H9 (cell line): ENCODE measurements around the gene FAM13A. TPM values are rescaled to one million over a fixed set of nuclear protein-coding genes. Genes with fewer than 3 reads are reported as not detected.
"Not testable (repeated sequence)": the region's sequence is repeated elsewhere in the genome, so short reads cannot be mapped to it uniquely, and the experiment has no call there.

Experiments
- DNase-seq: peaks from one replicate; pipeline ENCODE4 v3.0.0-alpha.2; 2017
- H2AFZ ChIP-seq: one replicate; pipeline ENCODE4 v1.6.1; 2013; ENCODE audit warnings: mild to moderate bottlenecking, low read length, control low read depth, moderate library complexity
- H2AK5ac ChIP-seq: 2 replicates; pipeline ENCODE4 v1.6.1; 2013; ENCODE audit warnings: low read length, control low read depth, mixed read lengths; ENCODE audit not compliant: insufficient read length
- H2BK120ac ChIP-seq: one replicate; pipeline ENCODE4 v1.6.1; 2013; ENCODE audit warnings: low read depth, mild to moderate bottlenecking, low read length, control low read depth, inconsistent platforms; ENCODE audit not compliant: poor library complexity, severe bottlenecking
- H2BK12ac ChIP-seq: 2 replicates; pipeline ENCODE4 v1.6.1; 2013; ENCODE audit warnings: low read length, control low read depth, mixed read lengths, low read depth; ENCODE audit not compliant: insufficient read length
- H2BK15ac ChIP-seq: 2 replicates; pipeline ENCODE4 v1.6.1; 2013; ENCODE audit warnings: low read depth, low read length, control low read depth
- H2BK20ac ChIP-seq: one replicate; pipeline ENCODE4 v1.6.1; 2013; ENCODE audit warnings: low read depth, mild to moderate bottlenecking, low read length, control low read depth, inconsistent platforms; ENCODE audit not compliant: poor library complexity, severe bottlenecking
- H2BK5ac ChIP-seq: 2 replicates; pipeline ENCODE4 v1.6.1; 2013; ENCODE audit warnings: low read length, control low read depth, mixed read lengths; ENCODE audit not compliant: insufficient read length
- H3K14ac ChIP-seq: 2 replicates; pipeline ENCODE4 v1.6.1; 2013; ENCODE audit warnings: low read length, control low read depth; ENCODE audit not compliant: insufficient read depth
- H3K18ac ChIP-seq: 2 replicates; pipeline ENCODE4 v1.6.1; 2013; ENCODE audit warnings: low read depth, mild to moderate bottlenecking, mixed read lengths, low read length, control low read depth; ENCODE audit not compliant: insufficient read length
- H3K23ac ChIP-seq: 2 replicates; pipeline ENCODE4 v1.6.1; 2013; ENCODE audit warnings: low read length, control low read depth, mixed read lengths, low read depth; ENCODE audit not compliant: insufficient read length
- H3K23me2 ChIP-seq: 2 replicates; pipeline ENCODE4 v1.6.1; 2013; ENCODE audit warnings: low read depth, mild to moderate bottlenecking, mixed read lengths, low read length, control low read depth; ENCODE audit not compliant: insufficient read length, poor library complexity, severe bottlenecking
- H3K27ac ChIP-seq: 2 replicates; pipeline ENCODE4 v1.5.1; 2013; ENCODE audit warnings: low read length, control low read depth, mixed read lengths, low read depth; ENCODE audit not compliant: insufficient read length
- H3K27me3 ChIP-seq: 2 replicates; pipeline ENCODE4 v1.6.1; 2013; ENCODE audit warnings: low read length, control low read depth, inconsistent platforms; ENCODE audit not compliant: insufficient read depth
- H3K4ac ChIP-seq: 2 replicates; pipeline ENCODE4 v1.6.1; 2013; ENCODE audit warnings: low read depth, mild to moderate bottlenecking, control low read depth, inconsistent platforms, low read length, moderate library complexity
- H3K4me1 ChIP-seq: 2 replicates; pipeline ENCODE4 v1.6.1; 2013; ENCODE audit warnings: low read length, control low read depth, inconsistent platforms; ENCODE audit not compliant: insufficient read depth
- H3K4me2 ChIP-seq: 2 replicates; pipeline ENCODE4 v1.6.1; 2013; ENCODE audit warnings: low read length, control low read depth, mixed read lengths; ENCODE audit not compliant: insufficient read length, insufficient read depth
- H3K56ac ChIP-seq: 2 replicates; pipeline ENCODE4 v1.6.1; 2013; ENCODE audit warnings: low read depth, mild to moderate bottlenecking, mixed read lengths, low read length, control low read depth; ENCODE audit not compliant: insufficient read length
- H3K79me1 ChIP-seq: 2 replicates; pipeline ENCODE4 v1.6.1; 2013; ENCODE audit warnings: low read depth, mild to moderate bottlenecking, moderate library complexity, low read length, control low read depth, inconsistent platforms; ENCODE audit not compliant: insufficient read depth, poor library complexity, severe bottlenecking
- H3K79me2 ChIP-seq: 2 replicates; pipeline ENCODE4 v1.6.1; 2013; ENCODE audit warnings: low read length, control low read depth, inconsistent platforms; ENCODE audit not compliant: insufficient read depth
- H3K9ac ChIP-seq: 2 replicates; pipeline ENCODE4 v1.6.1; 2013; ENCODE audit warnings: low read length, control low read depth, mixed read lengths; ENCODE audit not compliant: insufficient read length; ENCODE audit errors: extremely low read depth
- H3K9me3 ChIP-seq: one replicate; pipeline ENCODE4 v1.6.1; 2013; ENCODE audit warnings: low read depth, low read length, inconsistent platforms; ENCODE audit not compliant: control insufficient read depth
- H3T11ph ChIP-seq: one replicate; pipeline ENCODE4 v1.6.1; 2013; ENCODE audit warnings: mild to moderate bottlenecking, low read length, control low read depth, inconsistent platforms
- H4K20me1 ChIP-seq: one replicate; pipeline ENCODE4 v1.6.1; 2013; ENCODE audit not compliant: control insufficient read depth, insufficient read length, insufficient read depth
- H4K5ac ChIP-seq: 2 replicates; pipeline ENCODE4 v1.6.1; 2013; ENCODE audit warnings: low read depth, mild to moderate bottlenecking, mixed read lengths, low read length, control low read depth; ENCODE audit not compliant: insufficient read length
- H4K8ac ChIP-seq: replicated peaks from 2 replicates; pipeline ENCODE4 v1.6.1; 2013; ENCODE audit warnings: low read length, control low read depth, mixed read lengths, low read depth; ENCODE audit not compliant: insufficient read length
- H4K91ac ChIP-seq: 2 replicates; pipeline ENCODE4 v1.6.1; 2013; ENCODE audit warnings: low read depth, mild to moderate bottlenecking, moderate library complexity, mixed read lengths, low read length, control low read depth; ENCODE audit not compliant: insufficient read length
- H3K27ac Mint-ChIP-seq, 3 experiments: 2 replicates in 2 of 3; 3 replicates in 1 of 3; pipeline ENCODE4 v1.8.0; 2020 to 2021; ENCODE audit warnings: mixed read lengths in 3 of 3, mild to moderate bottlenecking in 1 of 3, moderate library complexity in 1 of 3
- H3K27me3 Mint-ChIP-seq: 2 replicates; pipeline ENCODE4 v1.8.0; 2021; ENCODE audit warnings: low read depth, mild to moderate bottlenecking, moderate library complexity, mixed read lengths
- H3K36me3 Mint-ChIP-seq, 3 experiments: 2 replicates in 2 of 3; 3 replicates in 1 of 3; pipeline ENCODE4 v1.8.0; 2020 to 2021; ENCODE audit warnings: low read depth in 3 of 3, mixed read lengths in 3 of 3; ENCODE audit not compliant: insufficient read depth in 1 of 3
- H3K4me1 Mint-ChIP-seq, 2 experiments: 2 replicates each; pipeline ENCODE4 v1.8.0; 2020; ENCODE audit warnings: mixed read lengths in 2 of 2
- H3K4me3 Mint-ChIP-seq, 2 experiments: 2 replicates in 1 of 2; 3 replicates in 1 of 2; pipeline ENCODE4 v1.8.0; 2020 to 2021; ENCODE audit warnings: mild to moderate bottlenecking in 2 of 2, mixed read lengths in 2 of 2, moderate library complexity in 1 of 2
- H3K9me3 Mint-ChIP-seq, 2 experiments: 2 replicates in 1 of 2; 3 replicates in 1 of 2; pipeline ENCODE4 v1.8.0; 2020; ENCODE audit warnings: mild to moderate bottlenecking in 2 of 2, mixed read lengths in 2 of 2, moderate library complexity in 1 of 2
- CTCF ChIP-seq: fragments of 200-600 bp; sonication (generic); conservative IDR thresholded peaks from 3 replicates; pipeline ENCODE4 v1.8.0; 2021; ENCODE audit warnings: antibody characterized with exemption, mild to moderate bottlenecking
- whole genome bisulfite sequencing: extraction: QIAGEN DNeasy Blood & Tissue Kit; methylation state at CpG from one replicate; pipeline ENCODE4 v1.1.7; 2013; ENCODE audit warnings: missing lambda C conversion rate, low lambda C conversion rate, mixed read lengths; ENCODE audit not compliant: insufficient read length; ENCODE audit errors: extremely low coverage; 5-methylcytosine and 5-hydroxymethylcytosine counted together
- total RNA-seq: library from RNA; stranded (reverse); gene quantifications from 2 replicates; pipeline ENCODE4 v1.2.1, GENCODE V29; 2021

Gene FAM13A
- total RNA-seq, 1 experiment from 2014 or later: 12.7 TPM

- no peak overlapping the region for H3K56ac ChIP-seq
- H3K4ac ChIP-seq: no peak overlapping the region
- no peak overlapping the region for H3K23ac ChIP-seq
- no peak for TF ChIP-seq CTCF
- H2BK12ac ChIP-seq: no peak overlapping the region
- Mint-ChIP-seq H3K4me3 (no peak overlapping the region), H3K27me3 (peaks cover 11% of the 10 kb centered on the region), H3K27ac (no peak overlapping the region), H3K4me1 (no peaks in the 10 kb centered on the region), H3K9me3 (peaks cover 13 to 24% of the 10 kb centered on the region in 2 experiments), H3K36me3 (peaks cover 2 to 20% (median 7%) of the 10 kb centered on the region in 3 experiments; a peak in 5 of 7 replicates)
- H2BK15ac ChIP-seq: no peak overlapping the region
- no peaks in the 10 kb centered on the region for H3K27me3 ChIP-seq
- H3K23me2 ChIP-seq: no peaks in the 10 kb centered on the region
- H3K27ac ChIP-seq: no peak overlapping the region
- no peak overlapping the region for H3K14ac ChIP-seq
- no peak overlapping the region for H3K18ac ChIP-seq
- H3K79me1 ChIP-seq: no peaks in the 10 kb centered on the region
- H4K8ac ChIP-seq: no peak overlapping the region
- DNase-seq: no peak
- no peak overlapping the region for H3K4me2 ChIP-seq
- no peak overlapping the region for H2BK20ac ChIP-seq
- no peak overlapping the region for H2BK120ac ChIP-seq
- H3K9me3 ChIP-seq: no peaks in the 10 kb centered on the region
- H2AFZ ChIP-seq: no peak overlapping the region
- no peak overlapping the region for H3K9ac ChIP-seq
- H2AK5ac ChIP-seq: no peak overlapping the region
- H2BK5ac ChIP-seq: no peak overlapping the region
- H3K4me1 ChIP-seq: no peaks in the 10 kb centered on the region
- WGBS: no CpG with 5 or more reads among the region's 3 CpGs
- H4K91ac ChIP-seq: no peak overlapping the region
- no peaks in the 10 kb centered on the region for H3K79me2 ChIP-seq
- no peak overlapping the region for H3T11ph ChIP-seq
- H4K20me1 ChIP-seq: no peaks in the 10 kb centered on the region
- no peak overlapping the region for H4K5ac ChIP-seq
Observed at GRCh38 chr4:89064848-89065247, 7.9 kb upstream of the FAM13A start.

- not testable (repeated sequence) for H3T11ph ChIP-seq, H3K27me3 ChIP-seq, H4K5ac ChIP-seq, H3K27me3 Mint-ChIP-seq, H3K9me3 ChIP-seq, H3K23me2 ChIP-seq, H2BK120ac ChIP-seq, H2BK15ac ChIP-seq, H3K36me3 Mint-ChIP-seq, H2BK20ac ChIP-seq, H3K4me2 ChIP-seq, H3K56ac ChIP-seq, H3K4ac ChIP-seq, H4K91ac ChIP-seq, H3K23ac ChIP-seq, H4K20me1 ChIP-seq, H3K18ac ChIP-seq, H2AFZ ChIP-seq, H2BK5ac ChIP-seq, H3K4me3 Mint-ChIP-seq, H4K8ac ChIP-seq, H2AK5ac ChIP-seq, DNase-seq, H3K79me1 ChIP-seq, H2BK12ac ChIP-seq, H3K27ac ChIP-seq, H3K4me1 ChIP-seq, H3K9ac ChIP-seq, H3K14ac ChIP-seq
- no CpG with 5 or more reads among the region's 2 CpGs for WGBS
- peaks cover 8 to 12% of the 10 kb centered on the region in 2 experiments; a peak in 4 of 5 replicates for H3K9me3 Mint-ChIP-seq
- peaks cover 35 to 36% of the 10 kb centered on the region in 2 experiments for H3K4me1 Mint-ChIP-seq
- H3K79me2 ChIP-seq: peaks cover 13% of the 10 kb centered on the region
- H3K27ac Mint-ChIP-seq: peak overlapping the region in 1 of 3 experiments; percentile 6; a peak in 2 of 7 replicates
Observed at GRCh38 chr4:89057844-89058243, 859 bp upstream of the FAM13A start.
